Activated CD4-positive, alpha-beta T cell treated with anti-CD3 and anti-CD28 coated beads, Interleukin-2, Interleukin-6, amounts not matched to agents 100 ng/mL and 50 ng/mL, durations not matched to agents 16 hours and 8 hours (primary cell): ENCODE results near the gene MAST4.
"Not testable (repeated sequence)": the region's sequence is repeated elsewhere in the genome, so short reads cannot be mapped to it uniquely, and the experiment has no call there.

Experiments
- DNase-seq: peaks from one replicate; pipeline ENCODE4 v3.0.0-alpha.2; 2020

Gene MAST4

GRCh38 chr5:67146981-67147380 lies 550.8 kb downstream of the MAST4 start:
- no peak for DNase-seq

- DNase-seq: no peak
Measured at GRCh38 chr5:67147760-67148159, 551.6 kb downstream of the MAST4 start.

- DNase-seq: no peak
Measured at GRCh38 chr5:67149057-67149950, 553.1 kb downstream of the MAST4 start.

- DNase-seq: no peak
Measured at GRCh38 chr5:67149951-67150523, 553.8 kb downstream of the MAST4 start.

- no peak for DNase-seq
Measured at GRCh38 chr5:67152400-67152799, 556.2 kb downstream of the MAST4 start.

GRCh38 chr5:67153292-67153691 lies 557.1 kb downstream of the MAST4 start:
- no peak for DNase-seq

GRCh38 chr5:67154556-67155206 lies 558.5 kb downstream of the MAST4 start:
- DNase-seq: no peak

GRCh38 chr5:67156976-67157583 lies 560.9 kb downstream of the MAST4 start:
- DNase-seq: peak; percentile 59

GRCh38 chr5:67160272-67160671 lies 564.1 kb downstream of the MAST4 start:
- DNase-seq: no peak

GRCh38 chr5:67160985-67161384 lies 564.8 kb downstream of the MAST4 start:
- peak; percentile 52 for DNase-seq

GRCh38 chr5:67161767-67162166 lies 565.6 kb downstream of the MAST4 start:
- DNase-seq: no peak

GRCh38 chr5:67163231-67163756 lies 567.1 kb downstream of the MAST4 start:
- DNase-seq: no peak

- DNase-seq: no peak
Measured at GRCh38 chr5:67163863-67164595, 567.8 kb downstream of the MAST4 start.

- no peak for DNase-seq
Measured at GRCh38 chr5:67164856-67165525, 568.8 kb downstream of the MAST4 start.

- peak; percentile 88 for DNase-seq
Measured at GRCh38 chr5:67165526-67166459, 569.6 kb downstream of the MAST4 start.

- peak; percentile 84 for DNase-seq
Measured at GRCh38 chr5:67166460-67167285, 570.5 kb downstream of the MAST4 start.

- DNase-seq: no peak
Measured at GRCh38 chr5:67168069-67168468, 571.9 kb downstream of the MAST4 start.

- no peak for DNase-seq
Measured at GRCh38 chr5:67170767-67171166, 574.6 kb downstream of the MAST4 start.

GRCh38 chr5:67173351-67173750 lies 577.2 kb downstream of the MAST4 start:
- not testable (repeated sequence) for DNase-seq

GRCh38 chr5:67173959-67174358 lies 577.8 kb downstream of the MAST4 start:
- DNase-seq: peak; percentile 16
